ENCODE measurements around the gene GMEB1. TPM values are rescaled to one million over a fixed set of nuclear protein-coding genes. Genes with fewer than 3 reads are reported as not detected.
"Not testable (repeated sequence)": the region's sequence is repeated elsewhere in the genome, so short reads cannot be mapped to it uniquely, and the experiment has no call there.

The GMEB1 gene
- total RNA-seq, 4 donors from 2014 or later, result 11.6 to 17.4 (median 14.5) TPM

GRCh38 chr1:28684937-28685336 lies 16.4 kb downstream of the GMEB1 start:
- no peak overlapping the region for H3K27ac ChIP-seq
- H3K4me1 ChIP-seq, result no peaks in the 10 kb centered on the region
- 90% methylated on average over 4 of the region's 4 CpGs for WGBS
- peaks cover 38% of the 10 kb centered on the region for H3K36me3 ChIP-seq
- no peak for DNase-seq (ENCODE audit: low spot score in 2 of 2)
- H3K9me3 ChIP-seq, result no peaks in the 10 kb centered on the region
- no peaks in the 10 kb centered on the region for H3K27me3 ChIP-seq
- no peak for TF ChIP-seq CTCF (IDR thresholded peaks at IDR 0.05)
- no peak for TF ChIP-seq POLR2AphosphoS5 (IDR thresholded peaks at IDR 0.05)
- TF ChIP-seq POLR2A (IDR thresholded peaks at IDR 0.05), result no peak
- no peak for TF ChIP-seq EP300 (IDR thresholded peaks at IDR 0.05)
- H3K4me3 ChIP-seq, result no peak overlapping the region

- not testable (repeated sequence) for DNase-seq (ENCODE audit: low spot score in 2 of 2); H3K4me3 ChIP-seq; H3K27ac ChIP-seq; H3K27me3 ChIP-seq; H3K4me1 ChIP-seq; H3K9me3 ChIP-seq
- H3K36me3 ChIP-seq, result peaks cover 54% of the 10 kb centered on the region
- 89% methylated on average over 1 of the region's 1 CpG for WGBS
Measured at GRCh38 chr1:28691627-28692026, 23.0 kb downstream of the GMEB1 start.

- Histone ChIP-seq H3K4me3 (no peak overlapping the region), H3K36me3 (peaks cover 77% of the 10 kb centered on the region), H3K9me3 (no peaks in the 10 kb centered on the region), H3K4me1 (no peaks in the 10 kb centered on the region), H3K27ac (no peak overlapping the region), H3K27me3 (no peaks in the 10 kb centered on the region)
- WGBS, result 98% methylated on average over 3 of the region's 3 CpGs
- no peak for DNase-seq (ENCODE audit: low spot score in 2 of 2)
- no peak for TF ChIP-seq EP300 (IDR thresholded peaks at IDR 0.05)
- no peak for TF ChIP-seq CTCF (IDR thresholded peaks at IDR 0.05)
- no peak for TF ChIP-seq POLR2AphosphoS5 (IDR thresholded peaks at IDR 0.05)
- no peak for TF ChIP-seq POLR2A (IDR thresholded peaks at IDR 0.05)
Measured at GRCh38 chr1:28703629-28704028, 35.0 kb downstream of the GMEB1 start.

- H3K27ac ChIP-seq, result no peak overlapping the region
- 98% methylated on average over 2 of the region's 2 CpGs for WGBS
- DNase-seq (ENCODE audit: low spot score in 2 of 2), result no peak
- H3K4me3 ChIP-seq, result no peak overlapping the region
- peaks cover 4% of the 10 kb centered on the region for H3K4me1 ChIP-seq
- peaks cover 34% of the 10 kb centered on the region for H3K36me3 ChIP-seq
- no peaks in the 10 kb centered on the region for H3K27me3 ChIP-seq
- no peaks in the 10 kb centered on the region for H3K9me3 ChIP-seq
- no peak for TF ChIP-seq CTCF (IDR thresholded peaks at IDR 0.05)
- TF ChIP-seq EP300 (IDR thresholded peaks at IDR 0.05), result no peak
- no peak for TF ChIP-seq POLR2AphosphoS5 (IDR thresholded peaks at IDR 0.05)
- no peak for TF ChIP-seq POLR2A (IDR thresholded peaks at IDR 0.05)
Measured at GRCh38 chr1:28716336-28716735, 47.8 kb downstream of the GMEB1 start.

GRCh38 chr1:28718166-28718565 lies 49.6 kb downstream of the GMEB1 start:
- H3K4me3 ChIP-seq, result no peak overlapping the region
- H3K36me3 ChIP-seq, result peaks cover 20% of the 10 kb centered on the region
- H3K9me3 ChIP-seq, result no peaks in the 10 kb centered on the region
- peaks cover 4% of the 10 kb centered on the region for H3K4me1 ChIP-seq
- no peaks in the 10 kb centered on the region for H3K27me3 ChIP-seq
- TF ChIP-seq EP300 (IDR thresholded peaks at IDR 0.05) (no peak), POLR2A (IDR thresholded peaks at IDR 0.05) (no peak), CTCF (IDR thresholded peaks at IDR 0.05) (no peak)
- no peak for DNase-seq (ENCODE audit: low spot score in 2 of 2)
- 100% methylated on average over 1 of the region's 1 CpG for WGBS
- H3K27ac ChIP-seq, result no peak overlapping the region

GRCh38 chr1:28718586-28719331 lies 50.2 kb downstream of the GMEB1 start:
- DNase-seq (ENCODE audit: low spot score in 2 of 2), result no peak
- peaks cover 14% of the 10 kb centered on the region for H3K36me3 ChIP-seq
- H3K4me1 ChIP-seq, result peaks cover 4% of the 10 kb centered on the region
- H3K27ac ChIP-seq, result no peak overlapping the region
- no peaks in the 10 kb centered on the region for H3K9me3 ChIP-seq
- TF ChIP-seq CTCF (IDR thresholded peaks at IDR 0.05) (no peak), POLR2AphosphoS5 (IDR thresholded peaks at IDR 0.05) (no peak), EP300 (IDR thresholded peaks at IDR 0.05) (no peak), POLR2A (IDR thresholded peaks at IDR 0.05) (no peak)
- 64% methylated on average over 4 of the region's 4 CpGs for WGBS
- no peak overlapping the region for H3K4me3 ChIP-seq
- H3K27me3 ChIP-seq, result no peaks in the 10 kb centered on the region
